SH-SY5Y (cell line): ENCODE measurements around the gene ADGRE3.

Experiments used
- GATA2 ChIP-seq: IDR thresholded peaks from 2 replicates; pipeline ENCODE4 v1.6.1; 2011; ENCODE audit warnings: mild to moderate bottlenecking, low read depth, low read length
- GATA3 ChIP-seq: IDR thresholded peaks from 2 replicates; pipeline ENCODE4 v1.6.1; 2011; ENCODE audit warnings: low read depth, mild to moderate bottlenecking, low read length, moderate library complexity

- no peak for TF ChIP-seq GATA2
- TF ChIP-seq GATA3, result no peak
Observed at GRCh38 chr19:14689598-14690503, 15.2 kb upstream of the ADGRE3 start, which contains the start of gene ZNF333.
